K562 (cell line): ENCODE results near the gene EFHD2. TPM values are rescaled to one million over a fixed set of nuclear protein-coding genes. Genes with fewer than 3 reads are reported as not detected.

Experiments used
- ATAC-seq: fragments of 200-7000 bp; cut with Tn5 transposase; 3 replicates; pipeline ENCODE4 v1.9.1; 2020; ENCODE audit warnings: moderate library complexity
- BruUV-seq: library from RNA; stranded (reverse); fragments of 400-500 nt; replicated peaks from 2 replicates; lab custom pipeline; 2021; lab: Mats Ljungman, UMichigan
- CTCF ChIA-PET: fragments of 300-600 bp; formaldehyde crosslinking; extraction: SDS; loops from one replicate; lab custom pipeline; 2021; ENCODE audit warnings: low intra/inter-chr PET ratio; lab: Yijun Ruan, JAX
- POLR2A ChIA-PET: fragments of 300-600, 350-650 bp; sonication (Branson Sonifier 250); formaldehyde crosslinking; extraction: SDS; loops from one replicate; lab custom pipeline; 2021; ENCODE audit warnings: antibody characterized with exemption, inconsistent platforms; lab: Yijun Ruan, JAX
- DNase-seq, 4 experiments: peaks; one replicate each; pipeline versions ENCODE4 v3.0.0 to v3.0.0-alpha.2; 2011 to 2018; ENCODE audit warnings: low spot score in 3 of 4, mixed read lengths in 3 of 4; ENCODE audit errors: extremely low read depth in 1 of 4
- FAIRE-seq: peaks from 2 replicates; lab custom pipeline; 2011; peaks lifted over from hg19 to GRCh38; lab: Jason Lieb, UNC
- H2AFZ ChIP-seq: 2 replicates; pipeline ENCODE4 v1.6.0; 2011; ENCODE audit warnings: low read depth, low read length, control low read depth, inconsistent platforms
- H3K27ac ChIP-seq: fragments of 200-600 bp; 3 replicates; pipeline ENCODE4 v1.8.0; 2011; ENCODE audit warnings: low read depth, mild to moderate bottlenecking, control low read depth, inconsistent platforms, low read length, moderate library complexity, mixed read lengths; ENCODE audit errors: extremely low read depth
- H3K27me3 ChIP-seq, 2 experiments: fragments of 300-600 bp in 1 of 2; 2 replicates in 1 of 2; 3 replicates in 1 of 2; pipeline versions ENCODE4 v1.6.0 to v1.8.0; 2011; ENCODE audit warnings: inconsistent platforms in 2 of 2, low read length in 2 of 2, mild to moderate bottlenecking in 1 of 2, mixed read lengths in 1 of 2, moderate library complexity in 1 of 2; ENCODE audit not compliant: control insufficient read depth in 2 of 2, insufficient read depth in 2 of 2
- H3K36me3 ChIP-seq: fragments of 300-600 bp; 3 replicates; pipeline ENCODE4 v1.8.0; 2011; ENCODE audit warnings: mild to moderate bottlenecking, low read length, inconsistent platforms; ENCODE audit not compliant: control insufficient read depth, insufficient read depth
- H3K4me1 ChIP-seq, 2 experiments: fragments of 200-600 bp in 1 of 2; replicated peaks in 1 of 2; 2 replicates in 1 of 2; 3 replicates in 1 of 2; pipeline versions ENCODE4 v1.5.1 to v1.8.0; 2011; ENCODE audit warnings: inconsistent platforms in 2 of 2, low read length in 2 of 2, mild to moderate bottlenecking in 1 of 2, mixed read lengths in 1 of 2, moderate library complexity in 1 of 2; ENCODE audit not compliant: control insufficient read depth in 2 of 2, insufficient read depth in 2 of 2
- H3K4me2 ChIP-seq: 2 replicates; pipeline ENCODE4 v1.6.1; 2011; ENCODE audit warnings: low read length, control low read depth, inconsistent platforms, mixed read lengths; ENCODE audit not compliant: insufficient read depth
- H3K4me3 ChIP-seq: fragments of 200-600 bp; sonication (generic), shearing (Covaris generic); 2 replicates; pipeline ENCODE4 v1.5.1; 2016; ENCODE audit warnings: control low read depth, inconsistent platforms
- H3K79me2 ChIP-seq: fragments of 200-600 bp; 3 replicates; pipeline ENCODE4 v1.8.0; 2011; ENCODE audit warnings: low read length, inconsistent platforms; ENCODE audit not compliant: control insufficient read depth, insufficient read depth
- H3K9ac ChIP-seq, 2 experiments: 2 replicates each; pipeline versions ENCODE4 v1.6.0 to v1.6.1; 2011; ENCODE audit warnings: low read depth in 2 of 2, low read length in 2 of 2, control low read depth in 1 of 2, inconsistent platforms in 1 of 2, mild to moderate bottlenecking in 1 of 2, mixed read lengths in 1 of 2; ENCODE audit not compliant: insufficient read depth in 1 of 2
- H3K9me1 ChIP-seq: one replicate; pipeline ENCODE4 v1.6.0; 2011; ENCODE audit warnings: inconsistent platforms, mild to moderate bottlenecking, low read length, moderate library complexity; ENCODE audit not compliant: control insufficient read depth, insufficient read depth
- H3K9me3 ChIP-seq: replicated peaks from 2 replicates; pipeline ENCODE4 v1.5.1; 2011; ENCODE audit warnings: low read depth, low read length, inconsistent platforms; ENCODE audit not compliant: control insufficient read depth, insufficient read depth
- H4K20me1 ChIP-seq: replicated peaks from 2 replicates; pipeline ENCODE4 v1.6.1; 2011; ENCODE audit warnings: low read length, inconsistent platforms, mixed read lengths; ENCODE audit not compliant: control insufficient read depth, insufficient read depth
- CBX2 ChIP-seq: fragments of 200-600 bp; sonication (generic); IDR thresholded peaks from one replicate; pipeline ENCODE4 v1.6.1; 2012; ENCODE audit warnings: mild to moderate bottlenecking, low read length, inconsistent platforms; ENCODE audit not compliant: insufficient read depth, poor library complexity, severe bottlenecking
- E2F8 ChIP-seq: fragments of 450-650 bp; IDR thresholded peaks from 2 replicates; pipeline ENCODE4 v1.7.1; 2018; ENCODE audit warnings: mild to moderate bottlenecking, low read depth; ENCODE audit not compliant: partially characterized antibody
- ERF ChIP-seq: fragments of 450-650 bp; formaldehyde crosslinking; IDR thresholded peaks from 2 replicates; pipeline ENCODE4 v1.4.0; 2020; ENCODE audit warnings: mild to moderate bottlenecking, mixed read lengths
- ESRRA ChIP-seq: fragments of 450-650 bp; IDR thresholded peaks from 2 replicates; pipeline ENCODE4 v1.6.1; 2014; ENCODE audit warnings: low read depth, mild to moderate bottlenecking, moderate library complexity, borderline replicate concordance
- FOS ChIP-seq: IDR thresholded peaks from 3 replicates; pipeline ENCODE4 v1.6.1; 2011; ENCODE audit not compliant: insufficient read length; ENCODE audit errors: extremely low read depth
- GATAD2A ChIP-seq: fragments of 450-650 bp; IDR thresholded peaks from 2 replicates; pipeline ENCODE4 v1.6.1; 2017
- KDM2B ChIP-seq: fragments of 250-450 bp; sonication (Bioruptor Pico); IDR thresholded peaks from 2 replicates; pipeline ENCODE4 v1.8.0; 2021; ENCODE audit warnings: mild to moderate bottlenecking, moderate library complexity
- NBN ChIP-seq: fragments of 450-650 bp; IDR thresholded peaks from 2 replicates; pipeline ENCODE4 v1.6.1; 2016; ENCODE audit warnings: low read depth, mild to moderate bottlenecking
- NCOA2 ChIP-seq, 2 experiments: fragments of 450-650 bp; IDR thresholded peaks; 2 replicates each; pipeline ENCODE4 v1.6.1; 2018; ENCODE audit warnings: mild to moderate bottlenecking in 2 of 2, moderate library complexity in 1 of 2; ENCODE audit not compliant: partially characterized antibody in 2 of 2
- NR1H2 ChIP-seq: sonication (generic); formaldehyde crosslinking; IDR thresholded peaks from 2 replicates; pipeline ENCODE4 v1.4.0; 2020; ENCODE audit warnings: mild to moderate bottlenecking, missing genetic modification reagents
- XRCC4 ChIP-seq: IDR thresholded peaks from one replicate; pipeline ENCODE4 v1.6.1; 2011; ENCODE audit not compliant: insufficient read depth, insufficient read length; ENCODE audit errors: extremely low read depth
- ZKSCAN8 ChIP-seq: fragments of 200-800 bp; sonication (Bioruptor generic); IDR thresholded peaks from 2 replicates; pipeline ENCODE4 v1.6.1; 2016; ENCODE audit warnings: missing genetic modification characterization, missing compliant biosample characterization
- ZNF174 ChIP-seq: fragments of 250-450 bp; sonication (Bioruptor Pico); IDR thresholded peaks from 2 replicates; pipeline ENCODE4 v1.4.0; 2020; ENCODE audit warnings: mild to moderate bottlenecking
- ZNF311 ChIP-seq: fragments of 250-450 bp; sonication (Bioruptor Pico); IDR thresholded peaks from 2 replicates; pipeline ENCODE4 v1.4.0; 2020; ENCODE audit warnings: mild to moderate bottlenecking, moderate library complexity
- ZNF445 ChIP-seq: fragments of 250-450 bp; sonication (Bioruptor Pico); IDR thresholded peaks from 2 replicates; pipeline ENCODE4 v1.4.0; 2020; ENCODE audit warnings: low read depth, mild to moderate bottlenecking, moderate library complexity
- WGBS: fragments of 100-300 bp; shearing (Covaris generic); methylation state at CpG from one replicate; pipeline ENCODE4 v1.1.6; 2016; ENCODE audit warnings: low coverage, mixed read lengths; ENCODE audit not compliant: insufficient coverage; ENCODE audit errors: missing lambda C conversion rate; 5-methylcytosine and 5-hydroxymethylcytosine counted together
- in situ Hi-C: fragments of 300-500 bp; cut with MboI; formaldehyde crosslinking; loops from 4 replicates; pipeline ENCODE4 v1.15.0; 2018; ENCODE audit warnings: inconsistent platforms, mixed read lengths
- intact Hi-C: fragments of 100-400 bp; cut with micrococcal nuclease; formaldehyde crosslinking; loops from 2 replicates; pipeline ENCODE4 v1.14.2; 2022
- polyA plus RNA-seq, 8 experiments: library from polyadenylated mRNA; depleted of rRNA in 4 of 8; stranded (reverse) in 5 of 8; unstranded in 3 of 8; fragments of >200 nt; fragmentation: Nextera tagmentation in 2 of 8; fragmentation: Illumina TruSeq in 1 of 8; extraction: Ambion mirVana in 2 of 8; extraction: Trizol in 1 of 8; gene quantifications; 2 replicates each; pipeline versions ENCODE4 v1.2.1 to v1.2.3, GENCODE V29; 2011 to 2014; ENCODE audit warnings: inconsistent platforms in 1 of 8, missing spikeins in 1 of 8
- total RNA-seq, 7 experiments: library from RNA; depleted of rRNA in 6 of 7; stranded (reverse); fragments of >200 nt in 6 of 7; fragmentation: Illumina TruSeq in 2 of 7; extraction: Trizol in 2 of 7; gene quantifications; 2 replicates each; pipeline versions ENCODE4 v1.2.1 to v1.2.3, GENCODE V29; 2011 to 2021; ENCODE audit warnings: low replicate concordance in 1 of 7
- TF ChIP-seq, protein P1 (sequence below): fragments of 200-800 bp; sonication (Bioruptor generic); IDR thresholded peaks from 2 replicates; pipeline ENCODE4 v1.6.1; 2017; ENCODE audit warnings: missing genetic modification characterization, missing compliant biosample characterization

The EFHD2 gene
- total and polyA plus RNA-seq, 9 of the 15 experiments (the other 6 are each of a cell fraction or from before 2014, with no cell fraction given) = 1.7 to 73.5 (median 25.2) TPM

DNA sequence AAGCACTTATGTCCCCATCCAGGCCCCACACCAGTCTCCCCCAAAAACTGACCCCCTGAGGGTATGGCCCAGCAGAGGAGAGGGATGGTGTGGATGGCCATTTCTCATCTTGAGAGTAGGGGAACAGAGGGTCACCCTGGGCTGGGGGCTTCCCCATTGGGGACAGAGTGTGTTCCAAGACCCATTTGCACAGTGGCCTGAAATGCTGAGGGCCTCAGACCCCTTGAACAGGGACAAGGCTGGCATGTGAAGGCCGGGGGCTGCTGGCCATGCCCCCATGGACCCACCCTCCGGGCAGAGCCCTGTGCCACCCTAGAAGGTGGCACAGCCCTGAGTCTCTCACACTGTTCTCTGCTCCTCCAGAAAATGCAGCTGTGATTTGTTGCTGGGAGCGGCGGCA is 36.5 kb downstream of the EFHD2 start:
- Histone ChIP-seq H4K20me1 (no peaks in the 10 kb centered on the region), H3K4me1 (peaks cover 7 to 12% of the 10 kb centered on the region in 2 experiments; a peak in 4 of 5 replicates), H3K9me3 (no peaks in the 10 kb centered on the region), H3K79me2 (no peaks in the 10 kb centered on the region), H2AFZ (no peak overlapping the region), H3K4me2 (no peak overlapping the region), H3K36me3 (no peaks in the 10 kb centered on the region), H3K4me3 (no peak overlapping the region), H3K27ac (no peak overlapping the region), H3K9ac (no peak overlapping the region; a peak in 1 of 4 replicates), H3K9me1 (no peaks in the 10 kb centered on the region), H3K27me3 (no peaks in the 10 kb centered on the region)
- ChIA-PET CTCF (no interaction called here), POLR2A (no interaction called here)
- no peak for TF ChIP-seq GATAD2A
- TF ChIP-seq FOS = no peak
- no peak for TF ChIP-seq NBN
- no peak for TF ChIP-seq E2F8
- no peak for TF ChIP-seq KDM2B (CRISPR knock-in tag)
- TF ChIP-seq CBX2 = no peak
- no peak for TF ChIP-seq XRCC4
- TF ChIP-seq ERF (CRISPR knock-in tag) = no peak
- TF ChIP-seq, protein P1, sequence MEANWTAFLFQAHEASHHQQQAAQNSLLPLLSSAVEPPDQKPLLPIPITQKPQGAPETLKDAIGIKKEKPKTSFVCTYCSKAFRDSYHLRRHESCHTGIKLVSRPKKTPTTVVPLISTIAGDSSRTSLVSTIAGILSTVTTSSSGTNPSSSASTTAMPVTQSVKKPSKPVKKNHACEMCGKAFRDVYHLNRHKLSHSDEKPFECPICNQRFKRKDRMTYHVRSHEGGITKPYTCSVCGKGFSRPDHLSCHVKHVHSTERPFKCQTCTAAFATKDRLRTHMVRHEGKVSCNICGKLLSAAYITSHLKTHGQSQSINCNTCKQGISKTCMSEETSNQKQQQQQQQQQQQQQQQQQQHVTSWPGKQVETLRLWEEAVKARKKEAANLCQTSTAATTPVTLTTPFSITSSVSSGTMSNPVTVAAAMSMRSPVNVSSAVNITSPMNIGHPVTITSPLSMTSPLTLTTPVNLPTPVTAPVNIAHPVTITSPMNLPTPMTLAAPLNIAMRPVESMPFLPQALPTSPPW = no peak
- no peak for TF ChIP-seq ZNF174 (CRISPR knock-in tag)
- no peak for TF ChIP-seq ZNF311 (CRISPR knock-in tag)
- TF ChIP-seq NCOA2 (IDR thresholded peaks at IDR 0.05; ENCODE audit: partially characterized antibody in 2 of 2) = no peak
- TF ChIP-seq NR1H2 (CRISPR knock-in tag) = no peak
- TF ChIP-seq ESRRA = no peak
- TF ChIP-seq ZNF445 (CRISPR knock-in tag) = no peak
- TF ChIP-seq ZKSCAN8 = no peak
- no TSS peak for BruUV-seq
- in situ Hi-C loops (no loop called here), intact Hi-C loops (no loop called here)
- DNase-seq = no peak
- 22% methylated on average over 4 of the region's 4 CpGs for WGBS
- no peak for FAIRE-seq
- ATAC-seq = no peak
